Prostate gland (tissue), 2 donors: ENCODE data around the gene FUCA1. TPM values are rescaled to one million over a fixed set of nuclear protein-coding genes. Genes with fewer than 3 reads are reported as not detected.

Source experiments
- DNase-seq: peaks from one replicate; pipeline ENCODE4 v3.0.0-alpha.2; 2019; ENCODE audit warnings: low spot score
- H3K27ac ChIP-seq, 2 donors: fragments of 200-600 bp; sonication (generic); 2 replicates each; pipeline ENCODE4 v1.5.1; 2017 to 2019
- H3K27me3 ChIP-seq: fragments of 200-600 bp; sonication (generic); replicated peaks from 2 replicates; pipeline ENCODE4 v1.5.1; 2019; ENCODE audit not compliant: insufficient read depth
- H3K36me3 ChIP-seq, 2 donors: fragments of 200-600 bp; sonication (generic); 1 replicate in 1 of 2; 2 replicates in 1 of 2; pipeline versions ENCODE4 v1.5.1 to v1.8.1; 2017 to 2019
- H3K4me1 ChIP-seq: fragments of 200-600 bp; sonication (generic); replicated peaks from 2 replicates; pipeline ENCODE4 v1.5.1; 2019
- H3K4me3 ChIP-seq, 2 donors: fragments of 200-600 bp; sonication (generic); 2 replicates each; pipeline ENCODE4 v1.5.1; 2017 to 2019
- H3K9me3 ChIP-seq: fragments of 200-600 bp; sonication (generic); 2 replicates; pipeline ENCODE4 v1.5.1; 2017
- CTCF ChIP-seq, 4 experiments: fragments of 200-600 bp in 2 of 4; fragments of 450-650 bp in 2 of 4; sonication (generic) in 2 of 4; IDR thresholded peaks; 1 replicate in 3 of 4; 2 replicates in 1 of 4; pipeline ENCODE4 v1.5.1; 2016 to 2019; ENCODE audit warnings: antibody characterized with exemption in 4 of 4, mild to moderate bottlenecking in 2 of 4, moderate library complexity in 2 of 4
- POLR2A ChIP-seq: fragments of 450-650 bp; IDR thresholded peaks from one replicate; pipeline ENCODE4 v1.6.1; 2016; ENCODE audit warnings: antibody characterized with exemption, mild to moderate bottlenecking
- POLR2AphosphoS5 ChIP-seq: sonication (generic); formaldehyde crosslinking; IDR thresholded peaks from one replicate; pipeline ENCODE4 v1.6.1; 2017; ENCODE audit warnings: antibody characterized with exemption
- WGBS: methylation state at CpG from one replicate; pipeline ENCODE4 v1.1.5; 2018; 5-methylcytosine and 5-hydroxymethylcytosine counted together
- intact Hi-C: fragments of 100-400 bp; cut with DNase I; formaldehyde crosslinking; loops from one replicate; pipeline ENCODE4 v1.14.2; 2022
- total RNA-seq, 2 donors: library from RNA; depleted of rRNA; stranded (reverse); fragments of >200 nt; gene quantifications; one replicate each; pipeline ENCODE4 v1.1.0, GENCODE V29; 2016

Gene FUCA1
- total RNA-seq, 2 donors from 2014 or later: 51.4 to 111 TPM

- DNase-seq: no peak
- H3K36me3 ChIP-seq: no peaks in the 10 kb centered on the region
- WGBS: 69% methylated on average over 10 of the region's 10 CpGs
- H3K27ac ChIP-seq: no peak overlapping the region
- TF ChIP-seq CTCF (IDR thresholded peaks at IDR 0.05): no peak
- TF ChIP-seq POLR2AphosphoS5: no peak
- intact Hi-C loops: no loop called here
- H3K27me3 ChIP-seq: no peaks in the 10 kb centered on the region
- no peak overlapping the region for H3K4me3 ChIP-seq
- no peaks in the 10 kb centered on the region for H3K4me1 ChIP-seq
- no peaks in the 10 kb centered on the region for H3K9me3 ChIP-seq
These were observed 41.3 kb upstream of the FUCA1 start for GRCh38 chr1:23909412-23909811.

GRCh38 chr1:23908453-23909341 lies 40.6 kb upstream of the FUCA1 start:
- intact Hi-C loops: no loop called here
- Histone ChIP-seq H3K27me3 (no peaks in the 10 kb centered on the region), H3K4me3 (no peak overlapping the region), H3K4me1 (no peaks in the 10 kb centered on the region), H3K27ac (no peak overlapping the region), H3K36me3 (no peaks in the 10 kb centered on the region), H3K9me3 (no peaks in the 10 kb centered on the region)
- 54% methylated on average over 9 of the region's 9 CpGs for WGBS
- no peak for DNase-seq
- TF ChIP-seq CTCF (IDR thresholded peaks at IDR 0.05) (no peak), POLR2A (no peak), POLR2AphosphoS5 (no peak)

- TF ChIP-seq POLR2A: no peak
- TF ChIP-seq CTCF (IDR thresholded peaks at IDR 0.05): no peak
- no peak for TF ChIP-seq POLR2AphosphoS5
- no peaks in the 10 kb centered on the region for H3K27me3 ChIP-seq
- H3K27ac ChIP-seq: no peak overlapping the region
- H3K4me3 ChIP-seq: no peak overlapping the region
- H3K4me1 ChIP-seq: no peaks in the 10 kb centered on the region
- 75% methylated on average over 1 of the region's 1 CpG for WGBS
- DNase-seq: no peak
- H3K9me3 ChIP-seq: no peaks in the 10 kb centered on the region
- intact Hi-C loops: no loop called here
- H3K36me3 ChIP-seq: no peaks in the 10 kb centered on the region
These were observed 38.6 kb upstream of the FUCA1 start for GRCh38 chr1:23906731-23907130.

- no peaks in the 10 kb centered on the region for H3K4me1 ChIP-seq
- DNase-seq: no peak
- no peaks in the 10 kb centered on the region for H3K27me3 ChIP-seq
- no peaks in the 10 kb centered on the region for H3K9me3 ChIP-seq
- no peaks in the 10 kb centered on the region for H3K36me3 ChIP-seq
- intact Hi-C loops: no loop called here
- WGBS: 74% methylated on average over 7 of the region's 7 CpGs
- TF ChIP-seq CTCF (IDR thresholded peaks at IDR 0.05) (no peak), POLR2A (no peak), POLR2AphosphoS5 (no peak)
- H3K4me3 ChIP-seq: no peak overlapping the region
- H3K27ac ChIP-seq: no peak overlapping the region
These were observed 37.5 kb upstream of the FUCA1 start for GRCh38 chr1:23905461-23906025.
